ENCODE data around the gene PPP6R2. TPM values are rescaled to one million over a fixed set of nuclear protein-coding genes. Genes with fewer than 3 reads are reported as not detected.

The PPP6R2 gene
- total and polyA plus RNA-seq, 2 of the 8 experiments (the other 6 are each of a cell fraction or from before 2014, with no cell fraction given): 25.0 to 32.2 TPM

DNA sequence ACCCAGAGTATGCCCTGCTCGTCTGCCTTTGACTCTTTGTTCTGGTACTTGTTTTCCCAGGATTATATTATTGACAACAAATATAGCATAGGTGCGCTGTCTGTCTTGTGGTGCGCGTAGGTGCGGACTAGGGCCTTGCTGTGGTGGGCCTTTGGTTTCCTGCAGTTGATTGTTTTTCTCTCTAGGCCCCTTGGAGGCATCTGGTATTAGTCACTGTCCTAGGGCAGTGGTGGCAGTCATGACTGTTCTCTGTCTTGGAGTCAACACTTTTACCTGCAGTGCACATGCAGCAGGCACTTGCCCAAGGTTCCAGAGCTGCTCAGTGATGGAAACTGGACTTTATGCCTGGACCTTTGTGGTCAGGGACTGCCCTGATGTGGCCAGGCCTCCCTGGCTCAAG is 18.6 kb downstream of the PPP6R2 start:
- ChIA-PET POLR2A (ENCODE audit: partially characterized antibody) (interaction anchor here (1.3 kb wide), 1 partner anchor 10 kb away, joined by 4 read pairs; no protein-coding TSS in a partner anchor), CTCF (ENCODE audit: partially characterized antibody) (interaction anchor here (0.6 to 1.7 kb wide), 6 partner anchors 10 to 337 kb away, joined by 3 to 7 read pairs (median 4); no protein-coding TSS in a partner anchor)
- Histone ChIP-seq H3K18ac (ENCODE audit: extremely low read depth, low read length) (no peak overlapping the region), H2BK5ac (ENCODE audit: low read depth, low read length) (no peak overlapping the region), H3K4me3 (ENCODE audit: extremely low read depth in 1 of 4, insufficient read depth in 2 of 4, low read depth in 3 of 4, low read length in 4 of 4) (no peak overlapping the region), H3K27ac (ENCODE audit: low read depth, low read length) (no peak overlapping the region), H3K4me2 (ENCODE audit: insufficient read depth in 1 of 2, low read depth in 2 of 2, low read length in 2 of 2) (no peak overlapping the region), H2BK20ac (ENCODE audit: low read length) (no peak overlapping the region), H3K36me3 (ENCODE audit: control insufficient read depth in 2 of 4, insufficient read depth in 4 of 4, low read length in 3 of 4) (no peaks in the 10 kb centered on the region), H3K79me2 (ENCODE audit: control insufficient read depth in 1 of 2, insufficient read depth in 2 of 2, low read length in 2 of 2) (peaks cover 9 to 72% of the 10 kb centered on the region in 2 experiments; a peak in 3 of 4 replicates), H4K8ac (ENCODE audit: extremely low read depth, insufficient read depth, low read length) (no peak overlapping the region), H4K5ac (ENCODE audit: insufficient read length, low read depth, low read length) (no peak overlapping the region), H2BK15ac (ENCODE audit: low read length) (no peak overlapping the region), H3K23ac (ENCODE audit: insufficient read length) (no peak overlapping the region), H3K23me2 (ENCODE audit: low read depth, low read length) (no peaks in the 10 kb centered on the region), H4K91ac (replicated peaks; ENCODE audit: insufficient read length, low read length) (no peak overlapping the region), H4K20me1 (replicated peaks in 1 of 2; ENCODE audit: control insufficient read depth in 1 of 2, insufficient read depth in 2 of 2, low read length in 2 of 2) (peaks cover 4 to 17% of the 10 kb centered on the region in 2 experiments), H3K4ac (replicated peaks; ENCODE audit: insufficient read length, low read depth, low read length) (no peak overlapping the region), H2AFZ (ENCODE audit: low read length) (no peak overlapping the region), H2BK12ac (ENCODE audit: low read depth, low read length) (no peak overlapping the region), H3K79me1 (ENCODE audit: low read depth, low read length) (peaks cover 24% of the 10 kb centered on the region), H3K27me3 (replicated peaks in 1 of 4; ENCODE audit: control insufficient read depth in 3 of 4, extremely low read depth in 1 of 4, insufficient read depth in 3 of 4, low read length in 3 of 4) (no peaks in the 10 kb centered on the region), H2AK5ac (ENCODE audit: low read depth, low read length) (no peak overlapping the region), H3K9me3 (ENCODE audit: insufficient read depth in 2 of 2, low read depth in 1 of 2, low read length in 1 of 2) (no peaks in the 10 kb centered on the region), H2BK120ac (replicated peaks; ENCODE audit: low read depth, low read length) (no peak overlapping the region), H3K9ac (replicated peaks in 1 of 4; ENCODE audit: extremely low read depth in 1 of 4, low read depth in 3 of 4, low read length in 3 of 4) (no peak overlapping the region), H3K14ac (ENCODE audit: insufficient read length) (no peak overlapping the region), H3K56ac (replicated peaks; ENCODE audit: insufficient read length, low read depth, low read length) (no peak overlapping the region), H3K4me1 (replicated peaks in 1 of 4; ENCODE audit: control insufficient read depth in 3 of 4, insufficient read depth in 4 of 4, low read length in 3 of 4) (no peaks in the 10 kb centered on the region; a peak in 1 of 7 replicates)
- 94% methylated on average over 5 of the region's 5 CpGs; no CpG with 5 or more reads in 1 of the 2 experiments for WGBS, 2 experiments (ENCODE audit: extremely low coverage in 1 of 2, insufficient coverage in 1 of 2, insufficient read length in 1 of 2, insufficient replicate concordance in 2 of 2, low coverage in 1 of 2, low lambda C conversion rate in 2 of 2, missing lambda C conversion rate in 1 of 2)
- FAIRE-seq (no peak), DNase-seq (ENCODE audit: low read depth in 1 of 2, low spot score in 2 of 2) (no peak)
- TF ChIP-seq SP2 (IDR thresholded peaks at IDR 0.05; ENCODE audit: low read length) (no peak), POLR2A (IDR thresholded peaks at IDR 0.05; ENCODE audit: control extremely low read depth in 1 of 2, low read depth in 2 of 2, low read length in 2 of 2) (no peak), ASH2L (IDR thresholded peaks at IDR 0.05; ENCODE audit: low read length) (no peak), EGR1 (IDR thresholded peaks at IDR 0.05; ENCODE audit: borderline replicate concordance, low read depth, low read length) (no peak), BCL11A (IDR thresholded peaks at IDR 0.05; ENCODE audit: low read depth in 2 of 2, low read length in 2 of 2) (no peak), HDAC6 (IDR thresholded peaks at IDR 0.05; ENCODE audit: low read depth, low read length) (no peak), ATF3 (IDR thresholded peaks at IDR 0.05; ENCODE audit: insufficient read depth, low read depth, low read length) (no peak), TCF12 (IDR thresholded peaks at IDR 0.05; ENCODE audit: low read depth, low read length) (no peak)
